Kidney glomerular epithelial cell (primary cell): ENCODE measurements around the gene MAB21L2.

Experiments used
- DNase-seq: peaks from one replicate; lab custom pipeline; 2025; lab: John Stamatoyannopoulos, UW

Gene MAB21L2

DNA sequence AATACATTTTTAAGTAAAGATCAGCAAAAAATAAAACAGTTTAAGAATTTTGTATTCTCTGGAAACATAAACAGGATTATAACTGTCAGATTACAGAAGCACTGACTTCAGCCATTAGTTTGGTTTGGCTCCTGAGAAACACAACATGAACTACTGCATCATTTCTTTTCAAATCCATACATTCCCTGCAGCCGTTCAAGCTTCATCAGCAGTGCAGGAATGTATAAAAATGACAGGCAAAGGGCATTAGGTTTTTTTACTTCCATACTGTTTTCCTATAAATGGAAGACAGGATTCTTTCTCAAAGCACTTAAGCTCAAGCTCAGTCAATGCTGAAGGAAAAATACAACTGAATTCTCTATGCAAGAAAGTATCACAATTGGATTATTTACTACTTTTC lies 4.2 kb upstream of the MAB21L2 start:
- no peak for DNase-seq

DNA sequence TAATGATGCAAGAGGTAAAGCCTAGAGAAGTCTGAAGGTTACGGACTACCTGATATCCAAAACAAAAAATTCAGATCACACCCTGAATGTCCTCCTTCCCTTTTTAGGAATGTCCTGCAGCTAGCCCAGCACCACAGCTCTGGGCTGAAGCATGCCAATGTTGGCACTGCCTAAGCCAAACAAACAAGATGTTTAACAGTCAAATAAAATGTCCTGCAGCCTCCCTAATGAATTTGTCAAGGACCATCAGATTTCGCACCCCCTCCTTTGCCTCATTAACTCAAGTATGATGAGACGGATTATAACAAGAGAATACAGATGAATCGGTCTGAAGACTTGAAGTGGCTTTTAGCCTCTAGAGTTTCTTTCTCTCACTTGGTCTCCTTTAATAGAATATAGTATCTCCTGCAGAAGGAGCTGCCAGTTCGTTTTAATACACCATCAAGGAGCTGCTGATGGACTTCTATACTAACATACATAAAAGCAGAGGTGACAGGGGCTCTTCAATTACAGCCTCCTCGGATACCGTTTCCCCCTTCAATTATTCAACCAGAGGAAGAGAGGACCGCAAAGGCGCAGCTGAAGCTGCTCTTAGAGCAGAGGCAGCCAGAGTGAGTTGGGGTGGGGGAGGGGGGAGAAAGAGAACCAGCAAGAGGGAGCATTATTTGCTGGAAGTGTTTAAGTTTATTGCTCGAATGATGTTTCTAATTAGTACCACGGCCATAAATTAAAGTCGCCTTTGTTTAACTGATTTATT lies 3.0 kb upstream of the MAB21L2 start:
- DNase-seq: peak; percentile 5

DNA sequence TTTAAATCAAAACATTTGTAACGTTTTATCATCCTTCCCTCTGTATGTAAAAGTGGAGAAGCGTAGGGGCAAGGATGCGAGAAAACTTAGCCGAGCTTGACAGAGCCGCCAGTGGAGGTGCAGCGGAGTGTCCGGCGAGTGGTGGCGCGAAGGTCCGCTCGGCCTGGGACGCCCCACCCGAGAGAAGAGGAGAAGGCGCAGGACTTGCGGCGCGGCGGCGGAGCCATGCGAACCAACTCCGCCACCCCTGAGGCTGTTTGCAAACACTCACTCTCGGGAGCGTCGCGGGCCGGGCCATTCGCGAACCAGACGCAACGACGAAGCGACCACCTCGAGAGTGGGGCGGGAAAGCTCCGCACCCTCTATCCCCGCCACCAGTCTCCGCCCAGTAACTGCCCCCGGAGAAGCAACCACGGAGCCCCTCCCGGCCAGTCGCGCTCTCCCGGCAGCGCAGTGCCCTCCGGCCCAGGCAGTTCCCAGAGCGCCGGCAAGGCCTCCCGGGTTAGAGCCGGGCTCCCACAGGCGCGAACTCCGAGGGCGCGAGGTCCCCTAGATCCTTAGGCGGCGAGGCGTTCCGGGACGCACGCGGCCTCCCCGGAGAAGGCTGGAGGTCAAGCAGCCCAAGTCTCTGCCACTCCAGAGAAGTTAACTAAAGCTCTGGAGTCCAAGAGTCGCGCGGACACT lies 2.3 kb upstream of the MAB21L2 start:
- DNase-seq: no peak

DNA sequence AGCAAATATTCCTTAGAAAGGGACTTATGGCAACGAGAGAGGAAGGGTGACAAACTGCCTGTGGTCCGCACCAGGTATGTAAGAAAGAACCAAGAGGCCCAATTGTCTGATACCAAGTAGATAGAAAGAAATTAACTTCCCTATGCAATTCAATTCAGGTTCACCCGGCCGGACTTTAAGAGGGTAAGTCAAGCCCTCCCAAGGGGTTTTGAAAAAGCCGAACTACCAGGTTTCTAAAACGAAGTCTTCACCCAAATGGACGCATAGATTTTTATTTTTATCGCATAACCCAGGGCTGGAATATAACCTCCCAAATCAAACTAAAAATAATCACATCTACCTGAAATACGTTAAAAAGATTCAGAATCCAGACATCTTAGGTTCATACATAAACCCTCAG lies 1.6 kb upstream of the MAB21L2 start:
- no peak for DNase-seq

DNA sequence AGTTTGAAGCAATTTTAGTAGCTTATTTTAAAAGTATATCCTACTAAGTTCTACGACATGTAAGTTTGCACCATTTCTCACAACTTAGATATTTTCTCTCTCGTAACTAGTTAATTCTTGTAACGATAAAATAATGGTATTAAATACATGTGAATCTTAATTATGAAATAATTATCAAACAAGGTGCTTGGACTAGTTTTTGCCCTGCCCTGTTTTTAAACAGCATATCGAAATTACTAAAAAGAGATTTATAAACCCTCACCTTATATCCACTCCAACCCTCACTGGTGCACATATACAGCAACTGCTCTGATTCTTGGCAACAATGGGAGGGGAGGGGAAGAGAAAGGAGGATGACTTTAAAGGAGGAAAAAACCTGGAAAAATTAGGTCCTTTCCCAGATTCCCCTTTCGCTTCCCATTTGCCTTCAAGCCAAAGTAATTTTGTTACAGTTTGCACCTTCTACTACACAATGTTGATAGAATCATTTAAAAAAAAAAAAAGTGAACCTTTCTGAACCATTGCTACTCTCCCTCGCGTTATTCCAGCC lies 820 bp upstream of the MAB21L2 start:
- no peak for DNase-seq

DNA sequence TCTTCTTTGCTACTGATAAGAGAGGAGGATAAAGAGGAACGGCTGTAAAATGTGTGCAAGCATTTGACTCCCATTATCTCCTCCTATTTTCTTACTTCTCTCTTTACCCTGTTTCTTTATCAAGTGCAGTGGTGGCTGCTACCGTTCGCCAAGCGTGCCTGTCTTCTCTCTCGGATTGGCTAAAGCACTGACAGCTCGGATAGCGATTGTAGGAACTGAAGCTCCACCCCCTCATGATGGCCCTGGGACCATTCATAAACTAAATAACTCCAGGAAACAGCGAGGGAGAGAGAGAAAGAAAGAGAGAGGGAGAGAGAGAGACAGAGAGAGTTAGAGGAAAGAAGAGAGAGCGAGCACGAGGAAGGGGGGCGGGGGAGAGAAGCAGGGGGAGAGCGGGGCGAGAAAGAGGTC lies 305 bp upstream of the MAB21L2 start:
- DNase-seq: no peak

DNA sequence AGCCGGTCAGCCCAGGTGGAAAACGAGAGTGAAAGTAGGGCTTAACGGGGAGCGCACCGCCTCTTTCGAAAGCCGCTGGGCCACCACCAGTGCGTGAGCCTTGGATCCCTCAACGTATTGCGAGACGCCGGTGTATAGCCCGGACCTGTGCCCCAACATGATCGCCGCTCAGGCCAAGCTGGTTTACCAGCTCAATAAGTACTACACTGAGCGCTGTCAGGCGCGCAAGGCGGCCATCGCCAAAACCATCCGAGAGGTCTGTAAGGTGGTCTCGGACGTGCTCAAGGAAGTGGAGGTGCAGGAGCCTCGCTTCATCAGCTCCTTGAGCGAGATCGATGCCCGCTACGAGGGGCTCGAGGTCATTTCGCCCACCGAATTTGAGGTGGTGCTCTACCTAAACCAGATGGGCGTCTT lies 929 bp downstream of the MAB21L2 start:
- no peak for DNase-seq

DNA sequence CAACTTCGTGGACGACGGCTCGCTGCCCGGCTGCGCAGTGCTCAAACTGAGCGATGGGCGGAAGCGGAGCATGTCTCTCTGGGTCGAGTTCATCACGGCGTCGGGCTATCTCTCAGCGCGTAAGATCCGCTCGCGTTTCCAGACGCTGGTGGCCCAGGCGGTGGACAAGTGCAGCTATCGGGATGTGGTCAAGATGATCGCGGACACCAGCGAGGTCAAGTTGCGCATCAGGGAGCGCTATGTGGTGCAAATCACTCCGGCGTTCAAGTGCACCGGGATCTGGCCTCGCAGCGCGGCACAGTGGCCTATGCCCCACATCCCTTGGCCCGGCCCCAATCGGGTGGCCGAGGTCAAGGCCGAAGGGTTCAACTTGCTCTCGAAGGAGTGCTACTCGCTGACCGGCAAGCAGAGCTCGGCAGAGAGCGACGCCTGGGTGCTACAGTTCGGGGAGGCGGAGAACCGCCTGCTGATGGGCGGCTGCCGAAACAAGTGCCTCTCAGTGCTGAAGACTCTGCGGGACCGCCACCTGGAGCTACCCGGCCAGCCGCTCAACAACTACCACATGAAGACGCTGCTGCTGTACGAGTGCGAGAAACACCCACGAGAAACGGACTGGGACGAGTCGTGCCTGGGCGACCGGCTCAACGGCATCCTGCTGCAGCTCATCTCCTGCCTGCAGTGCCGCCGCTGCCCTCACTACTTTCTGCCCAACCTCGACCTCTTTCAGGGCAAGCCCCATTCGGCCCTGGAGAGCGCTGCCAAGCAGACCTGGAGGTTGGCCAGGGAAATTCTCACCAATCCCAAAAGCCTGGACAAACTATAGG lies 1.5 kb downstream of the MAB21L2 start:
- no peak for DNase-seq

DNA sequence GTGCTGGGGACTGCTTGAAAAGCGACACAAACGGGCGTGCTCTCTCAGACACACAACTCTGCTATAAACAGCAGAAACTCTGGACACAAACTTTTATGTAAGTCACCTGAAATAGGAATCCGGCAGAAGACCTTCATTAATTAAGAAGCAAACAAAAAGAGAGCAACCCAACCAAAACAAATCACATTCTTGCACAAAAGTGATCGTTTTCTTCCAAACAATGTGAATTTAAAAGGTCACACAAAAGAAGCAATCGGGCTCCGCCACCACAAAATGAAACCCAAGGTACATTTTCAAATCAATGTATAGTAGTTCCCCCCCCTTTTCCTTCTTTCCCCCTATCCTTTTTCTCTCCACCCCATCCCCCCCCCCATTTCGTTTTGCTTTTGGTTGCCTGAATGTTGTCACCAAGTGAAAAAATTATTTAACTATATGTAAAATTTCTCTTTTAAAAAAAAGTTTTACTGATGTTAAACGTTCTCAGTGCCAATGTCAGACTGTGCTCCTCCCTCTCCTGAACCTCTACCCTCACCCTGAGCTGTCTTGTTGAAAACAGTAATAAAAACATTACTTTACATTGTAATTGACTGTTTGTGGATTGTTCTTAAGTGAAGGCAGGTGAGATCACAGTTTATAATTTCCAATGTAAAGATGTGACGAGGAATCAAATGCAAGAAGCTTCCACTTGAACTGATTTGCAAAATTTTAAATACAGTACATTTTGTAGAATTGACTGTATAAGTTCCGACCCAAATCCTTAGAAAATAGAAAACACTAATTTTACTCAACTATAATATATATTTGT lies 2.4 kb downstream of the MAB21L2 start:
- DNase-seq: no peak

DNA sequence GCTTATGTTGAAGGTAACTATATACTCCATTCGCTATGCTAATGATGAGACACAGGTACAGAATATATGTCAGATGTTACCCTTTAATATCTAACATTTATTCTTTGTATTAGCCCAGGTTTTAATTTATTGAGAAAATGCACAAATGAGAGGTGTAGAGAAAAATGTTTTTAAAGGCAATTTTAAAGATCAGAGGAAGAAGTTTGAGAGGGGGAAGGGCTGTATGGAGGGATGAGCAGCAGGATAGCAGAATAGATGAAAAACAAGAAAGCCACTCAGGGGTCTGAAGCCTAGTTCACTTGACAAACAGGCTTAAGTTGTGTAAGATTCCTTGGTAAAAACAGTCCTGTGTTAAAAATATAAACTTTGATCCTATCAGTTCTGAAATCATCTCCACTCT lies 3.7 kb downstream of the MAB21L2 start:
- no peak for DNase-seq

DNA sequence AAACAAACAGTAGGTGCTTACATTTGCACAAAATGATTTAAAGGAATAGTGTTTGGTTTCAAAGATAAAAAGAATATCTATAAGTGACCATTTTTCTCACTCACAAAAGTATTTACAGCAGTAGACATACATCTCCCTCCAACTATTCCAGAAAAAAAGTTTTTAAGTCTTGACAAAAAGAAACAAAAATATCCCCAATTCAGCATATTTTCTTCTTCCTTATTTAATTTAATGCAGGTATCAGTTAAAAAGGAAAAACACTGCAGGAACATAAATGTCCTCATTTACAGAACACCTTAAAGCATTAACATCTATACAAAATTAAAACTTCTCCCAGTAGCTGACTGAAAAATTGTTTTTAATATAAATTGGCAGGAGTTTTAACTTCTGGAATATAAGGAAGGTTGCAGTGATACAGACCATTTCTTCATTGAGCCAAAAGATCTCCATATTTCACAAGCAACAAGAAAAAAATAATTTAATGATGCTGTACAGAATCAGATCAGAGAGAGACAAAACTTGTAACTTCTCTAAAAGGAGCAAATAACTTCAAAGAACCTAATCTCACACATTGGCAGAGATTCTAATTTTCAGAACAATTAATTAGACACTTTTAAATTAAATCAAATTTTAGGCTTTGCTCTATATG lies 4.3 kb downstream of the MAB21L2 start:
- no peak for DNase-seq

DNA sequence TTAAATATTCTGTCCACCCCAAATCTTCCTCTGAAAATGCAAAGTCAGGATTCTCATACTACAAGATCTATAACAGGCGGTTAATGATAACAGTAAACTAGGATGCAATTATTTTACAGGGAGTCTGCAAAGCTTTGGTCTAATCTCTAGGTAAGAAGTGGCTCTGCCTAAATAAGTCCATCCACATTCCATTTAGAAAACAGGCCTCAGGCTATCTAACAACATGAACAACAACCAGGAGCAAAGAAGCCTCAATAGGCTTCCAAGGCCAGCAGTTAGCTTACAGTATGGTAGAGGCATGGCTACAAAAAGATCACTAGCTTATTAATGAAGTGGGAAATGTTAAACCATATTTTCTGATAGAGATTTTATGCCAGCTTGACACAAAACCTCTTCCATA lies 6.4 kb downstream of the MAB21L2 start:
- no peak for DNase-seq

DNA sequence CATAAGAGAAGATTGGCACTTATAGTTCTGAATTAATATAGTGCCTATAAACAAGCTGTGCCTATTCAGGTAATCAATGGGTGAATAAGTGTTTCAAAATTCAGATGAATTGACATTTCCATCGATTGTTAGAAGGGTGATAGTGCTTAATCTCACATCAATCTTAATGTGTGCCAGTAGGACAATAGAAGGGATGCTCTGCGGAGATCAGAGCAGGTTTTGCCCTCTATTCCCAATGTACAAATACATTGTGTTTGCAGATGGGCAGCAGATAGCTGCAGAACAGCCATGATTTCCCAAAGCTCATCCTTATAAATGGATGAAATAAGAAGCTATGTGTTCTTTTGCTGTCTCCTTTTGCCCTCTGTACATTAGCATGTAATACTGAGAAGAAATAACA lies 7.2 kb downstream of the MAB21L2 start:
- DNase-seq: no peak

DNA sequence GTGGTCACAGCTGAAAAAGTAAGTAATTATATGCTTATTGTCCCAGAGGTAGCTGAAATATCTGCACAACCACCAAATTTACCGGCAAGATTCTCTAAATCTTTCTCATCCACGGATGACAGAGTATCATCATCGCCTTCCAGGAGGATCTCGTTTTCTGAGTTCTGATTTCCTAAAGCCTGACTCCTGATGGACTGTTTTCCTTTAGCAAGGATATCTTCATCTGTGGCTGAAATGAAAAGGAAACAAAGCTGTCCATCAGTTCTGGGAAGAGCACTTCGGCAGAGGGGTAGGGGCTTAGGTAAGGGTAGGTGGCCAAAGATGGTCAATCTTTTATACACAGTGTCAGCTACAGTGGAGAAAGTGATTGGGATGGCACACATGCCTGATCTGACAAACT lies 8.7 kb downstream of the MAB21L2 start:
- DNase-seq: no peak

DNA sequence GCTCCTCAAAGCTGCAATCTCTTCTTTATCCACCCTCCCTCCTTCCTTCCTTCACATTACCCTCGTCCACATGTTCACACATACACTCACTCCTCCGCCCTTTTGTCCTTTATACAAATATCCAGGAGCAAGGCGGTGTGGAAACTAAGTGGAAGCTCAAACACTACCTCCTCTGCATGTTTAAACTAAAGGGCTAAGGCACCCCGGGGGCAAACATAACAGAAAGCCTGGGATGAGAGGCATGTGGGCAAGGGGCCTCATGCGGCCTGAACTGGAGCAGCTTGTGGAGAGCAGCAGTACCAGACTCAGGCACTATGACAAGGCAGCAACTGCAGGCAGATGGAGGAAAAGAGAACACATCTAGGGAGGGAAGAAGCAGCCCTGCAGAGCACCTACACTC lies 9.5 kb downstream of the MAB21L2 start:
- no peak for DNase-seq

DNA sequence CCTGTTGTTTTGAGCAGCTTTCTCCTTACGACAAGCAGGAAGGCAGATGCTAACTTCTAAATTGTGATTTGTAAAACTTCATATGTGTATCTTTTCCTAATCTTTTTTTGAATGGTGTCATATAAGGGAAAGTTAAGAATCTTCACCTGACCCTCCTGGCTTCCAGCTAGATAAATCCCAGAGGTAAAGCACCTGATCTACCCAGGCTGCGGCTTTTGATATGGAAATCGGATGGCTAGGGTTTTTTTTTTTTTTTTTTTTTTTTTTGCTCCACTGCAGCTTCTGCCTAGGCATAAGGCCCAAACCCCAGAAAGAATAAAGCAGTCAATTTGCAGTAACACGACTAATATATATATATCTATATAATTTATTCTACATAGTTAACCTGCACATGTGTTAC lies 10.0 kb downstream of the MAB21L2 start:
- DNase-seq: no peak

DNA sequence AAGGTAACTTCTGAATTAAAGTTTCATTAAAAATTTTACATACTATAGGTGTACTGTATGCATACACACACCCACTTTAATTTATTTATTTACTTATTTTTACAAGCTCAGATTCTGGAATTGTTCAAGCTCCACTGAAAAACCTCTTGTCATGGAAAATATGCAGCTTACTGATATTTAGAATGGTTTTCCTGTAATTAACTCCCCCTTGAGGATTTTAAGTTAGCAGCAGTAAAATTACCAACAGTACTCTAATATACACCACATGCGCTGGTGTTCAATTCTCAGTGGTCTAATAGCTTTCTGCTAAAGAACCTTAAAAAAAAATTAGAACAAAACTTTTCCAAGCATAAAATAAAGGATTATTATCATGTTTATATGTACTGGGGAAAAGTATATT lies 12.0 kb downstream of the MAB21L2 start:
- no peak for DNase-seq

DNA sequence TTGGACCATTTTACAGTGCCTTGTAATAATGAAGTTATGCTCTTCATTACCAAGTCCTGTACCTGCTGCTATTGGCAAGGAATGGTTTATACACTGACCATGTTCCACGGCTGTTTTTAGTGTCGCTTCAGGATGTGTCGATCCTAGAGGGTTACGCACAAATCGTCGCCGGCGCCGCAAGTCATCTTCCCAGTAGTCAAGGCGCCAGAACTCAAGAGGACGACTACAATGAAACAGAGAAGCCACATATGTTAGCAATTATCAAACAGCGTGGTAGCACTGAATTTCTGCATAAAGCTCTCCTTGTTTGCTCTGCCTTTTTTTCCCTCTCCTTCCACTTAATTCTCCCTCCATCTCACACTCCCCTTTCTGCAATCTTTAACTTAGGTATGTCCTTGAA lies 17.0 kb downstream of the MAB21L2 start:
- no peak for DNase-seq

DNA sequence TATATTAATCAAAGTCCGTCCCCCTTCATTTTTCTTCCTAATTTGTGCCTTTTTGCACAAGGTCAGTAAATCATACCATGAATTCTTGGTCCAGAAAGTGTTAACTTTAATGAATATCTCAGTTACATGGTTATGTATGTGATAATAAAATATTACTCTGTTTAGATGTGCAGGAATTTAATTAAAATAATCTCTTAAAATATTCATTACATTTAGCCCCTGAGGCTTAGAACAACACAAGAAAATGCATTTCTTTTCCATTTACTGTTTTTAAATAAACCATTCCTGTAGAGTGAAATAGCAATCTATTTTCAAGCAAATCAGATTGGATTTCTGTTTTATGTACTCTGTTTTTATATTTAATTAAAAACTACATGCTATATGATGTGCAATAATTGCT lies 17.6 kb downstream of the MAB21L2 start:
- DNase-seq: no peak

DNA sequence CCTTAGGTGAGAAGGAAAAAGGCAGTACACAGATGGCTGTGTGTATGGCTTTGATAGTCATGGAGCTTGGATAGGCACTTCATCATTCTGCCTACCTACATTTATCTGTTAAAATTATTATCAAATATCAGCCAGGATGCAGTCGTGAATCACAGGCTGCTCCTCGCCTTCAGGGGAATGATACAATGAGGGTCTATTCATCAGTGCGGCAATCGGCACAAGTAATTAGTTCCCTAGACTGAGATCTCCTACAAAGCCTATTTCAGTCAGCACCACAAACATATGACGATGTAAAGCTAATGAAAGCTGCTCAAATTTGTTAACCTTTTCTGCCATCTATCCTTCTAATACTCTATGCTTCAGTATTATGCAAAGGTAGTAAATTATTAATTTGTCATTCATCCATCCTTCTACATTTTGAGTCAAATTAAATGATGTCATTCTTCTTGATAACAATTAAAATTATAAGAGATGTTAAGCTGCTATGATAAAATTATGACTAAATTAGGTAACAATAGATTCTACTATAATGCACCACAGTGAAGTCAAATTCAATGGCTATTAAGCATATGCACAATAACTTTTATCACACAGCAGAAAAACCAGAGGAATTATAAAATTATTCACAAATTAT lies 19.0 kb downstream of the MAB21L2 start:
- DNase-seq: no peak

DNA sequence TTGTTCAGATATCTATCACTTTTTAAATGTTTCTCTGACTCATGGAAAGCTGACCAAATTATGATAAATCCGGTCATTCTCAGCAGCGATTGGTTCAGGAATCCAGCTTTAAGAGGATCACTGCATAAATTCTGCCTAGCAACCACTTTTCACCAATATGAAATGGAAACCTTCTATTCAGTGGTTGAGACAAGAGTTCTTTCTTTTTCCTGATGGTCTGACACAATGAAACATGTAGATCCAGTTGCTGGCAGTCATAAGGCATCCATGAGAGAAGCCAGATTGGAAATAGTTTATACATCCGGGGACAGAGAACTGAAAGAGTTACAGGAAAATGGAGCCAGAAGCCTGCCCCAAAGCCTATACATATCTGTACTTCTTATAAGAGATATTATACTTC lies 27.2 kb downstream of the MAB21L2 start:
- no peak for DNase-seq
